H1 (cell line): Measurements from ENCODE around the gene RNF224. TPM values are rescaled to one million over a fixed set of nuclear protein-coding genes. Genes with fewer than 3 reads are reported as not detected.

Experiments
- ASH2L ChIP-seq: fragments of 200-600, 300-600 bp; sonication (generic); IDR thresholded peaks from one replicate; pipeline ENCODE4 v1.7.1; 2017; ENCODE audit warnings: low read length
- GABPA ChIP-seq: IDR thresholded peaks from 2 replicates; pipeline ENCODE4 v1.6.1; 2011; ENCODE audit warnings: mild to moderate bottlenecking, low read length, moderate library complexity, borderline replicate concordance; ENCODE audit not compliant: insufficient read depth
- polyA plus RNA-seq, 7 experiments: library from polyadenylated mRNA; depleted of rRNA in 3 of 7; stranded (reverse) in 5 of 7; unstranded in 2 of 7; fragments of >200 nt in 5 of 7; fragments of 200-250 nt in 2 of 7; gene quantifications; 1 replicate in 5 of 7; 2 replicates in 1 of 7; 4 replicates in 1 of 7; pipeline versions ENCODE4 v1.2.1 to v1.2.3, GENCODE V29; 2011 to 2013; ENCODE audit warnings: missing spikeins in 2 of 7, mixed read lengths in 2 of 7
- total RNA-seq: library from RNA; stranded (reverse); fragmentation: NEBNext Ultra II Directional; extraction: Animal tissue kit (Norgen Biotek cat#: 25700); gene quantifications from 2 replicates; pipeline ENCODE4 v1.2.1, GENCODE V29; 2021

RNF224 gene
- total and polyA plus RNA-seq, 2 of the 8 experiments (the other 6 are each of a cell fraction or from before 2014, with no cell fraction given), result 0.24 TPM; not detected in 1

DNA sequence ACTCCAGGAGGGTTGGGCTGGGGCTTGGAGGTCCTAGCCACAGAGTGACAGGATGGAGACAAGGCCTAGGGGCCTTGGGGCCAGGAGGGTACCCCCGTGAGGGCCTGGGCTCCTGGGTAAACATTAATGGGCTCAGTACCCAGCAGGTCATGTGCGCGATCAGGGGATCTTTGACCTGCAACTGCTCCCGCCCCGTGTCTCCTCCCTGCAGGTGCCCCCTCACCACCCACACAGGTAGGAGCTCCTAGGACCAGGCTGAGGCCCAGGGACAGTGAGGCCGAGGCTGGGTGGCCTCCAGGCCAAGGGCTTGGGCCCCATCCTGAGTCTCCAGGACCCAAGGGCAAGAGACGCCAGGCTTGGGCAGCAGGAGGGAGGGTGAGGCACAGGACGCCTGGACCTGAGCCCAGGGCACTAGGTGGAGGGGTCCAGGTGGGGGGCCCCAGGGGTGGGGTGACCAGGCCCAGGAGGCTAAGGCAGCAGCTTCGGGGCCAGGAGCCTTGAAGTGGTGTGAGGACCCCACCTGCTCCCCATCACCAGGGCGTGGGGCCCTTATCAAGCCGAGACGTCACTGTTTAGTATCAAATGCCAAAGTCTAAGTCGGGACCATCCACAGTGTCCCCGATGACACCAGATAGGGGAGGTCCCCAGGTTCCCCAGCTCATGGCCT is 3.5 kb downstream of the RNF224 start, which contains the start of gene SLC34A3 (continued):
- no peak for TF ChIP-seq GABPA
- TF ChIP-seq ASH2L, result no peak
- TF ChIP-seq, all 59 proteins: peak for 0
